OCI-LY1 (cell line): ENCODE measurements around the gene MED26.

ENCODE experiments used
- H2AFZ ChIP-seq: fragments of 200-600 bp; sonication (generic), shearing (Covaris generic); 2 replicates; pipeline ENCODE4 v1.6.0; 2014; ENCODE audit warnings: antibody characterized with exemption, mild to moderate bottlenecking, low read length
- H3F3A ChIP-seq: fragments of 200-600 bp; sonication (generic), shearing (Covaris generic); 2 replicates; pipeline ENCODE4 v1.6.0; 2014; ENCODE audit warnings: mild to moderate bottlenecking, antibody characterized with exemption, low read length, moderate library complexity; ENCODE audit not compliant: insufficient read depth
- H3K27ac ChIP-seq: fragments of 200-600 bp; sonication (generic); 2 replicates; pipeline ENCODE4 v1.5.1; 2014; ENCODE audit warnings: low read length, mixed run types, mild to moderate bottlenecking, low read depth; ENCODE audit not compliant: poor library complexity, severe bottlenecking
- H3K27me3 ChIP-seq: fragments of 200-600 bp; sonication (generic); 2 replicates; pipeline ENCODE4 v1.6.0; 2014; ENCODE audit warnings: antibody characterized with exemption, mild to moderate bottlenecking, low read length, moderate library complexity; ENCODE audit not compliant: insufficient read depth
- H3K36me3 ChIP-seq: fragments of 200-600 bp; sonication (generic); 2 replicates; pipeline ENCODE4 v1.6.1; 2014; ENCODE audit warnings: mild to moderate bottlenecking, antibody characterized with exemption, low read length, moderate library complexity, mixed read lengths; ENCODE audit not compliant: insufficient read depth
- H3K4me1 ChIP-seq: fragments of 200-600 bp; sonication (generic); 2 replicates; pipeline ENCODE4 v1.5.1; 2014; ENCODE audit warnings: mild to moderate bottlenecking, low read length, moderate library complexity; ENCODE audit not compliant: insufficient read depth, severe bottlenecking
- H3K4me2 ChIP-seq: fragments of 200-600 bp; sonication (generic), shearing (Covaris generic); 2 replicates; pipeline ENCODE4 v1.6.1; 2014; ENCODE audit warnings: low read length
- H3K4me3 ChIP-seq: fragments of 200-600 bp; sonication (generic); 2 replicates; pipeline ENCODE4 v1.5.1; 2014; ENCODE audit warnings: low read length, low read depth, mild to moderate bottlenecking, mixed read lengths; ENCODE audit not compliant: poor library complexity, severe bottlenecking
- H3K79me2 ChIP-seq: fragments of 200-600 bp; shearing (Covaris generic); 2 replicates; pipeline ENCODE4 v1.6.1; 2016; ENCODE audit warnings: mixed run types, low read length, mixed read lengths; ENCODE audit not compliant: insufficient read depth
- H3K9ac ChIP-seq: fragments of 200-600 bp; sonication (generic), shearing (Covaris generic); 2 replicates; pipeline ENCODE4 v1.6.1; 2014; ENCODE audit warnings: mild to moderate bottlenecking, low read length, mixed read lengths
- H3K9me2 ChIP-seq: fragments of 200-600 bp; sonication (generic), shearing (Covaris generic); 2 replicates; pipeline ENCODE4 v1.6.1; 2014; ENCODE audit warnings: low read depth, mild to moderate bottlenecking, low read length, mixed read lengths
- H3K9me3 ChIP-seq: fragments of 200-600 bp; shearing (Covaris generic); 2 replicates; pipeline ENCODE4 v1.6.1; 2014; ENCODE audit warnings: low read length, mixed read lengths
- H4K20me1 ChIP-seq: fragments of 200-600 bp; sonication (generic), shearing (Covaris generic); 2 replicates; pipeline ENCODE4 v1.6.0; 2016; ENCODE audit warnings: mild to moderate bottlenecking, low read length; ENCODE audit not compliant: insufficient read depth
- EZH2 ChIP-seq: fragments of 200-600 bp; sonication (generic), shearing (Covaris generic); IDR thresholded peaks from 2 replicates; pipeline ENCODE4 v1.8.0; 2017; ENCODE audit warnings: borderline replicate concordance, mixed run types, mild to moderate bottlenecking, antibody characterized with exemption, low read length, moderate library complexity, mixed read lengths
- TF ChIP-seq, protein P1 (sequence below): fragments of 200-600 bp; sonication (generic), shearing (Covaris generic); IDR thresholded peaks from 2 replicates; pipeline ENCODE4 v1.5.1; 2017; ENCODE audit warnings: mild to moderate bottlenecking, antibody characterized with exemption, low read length, moderate library complexity, mixed read lengths

Gene MED26

DNA sequence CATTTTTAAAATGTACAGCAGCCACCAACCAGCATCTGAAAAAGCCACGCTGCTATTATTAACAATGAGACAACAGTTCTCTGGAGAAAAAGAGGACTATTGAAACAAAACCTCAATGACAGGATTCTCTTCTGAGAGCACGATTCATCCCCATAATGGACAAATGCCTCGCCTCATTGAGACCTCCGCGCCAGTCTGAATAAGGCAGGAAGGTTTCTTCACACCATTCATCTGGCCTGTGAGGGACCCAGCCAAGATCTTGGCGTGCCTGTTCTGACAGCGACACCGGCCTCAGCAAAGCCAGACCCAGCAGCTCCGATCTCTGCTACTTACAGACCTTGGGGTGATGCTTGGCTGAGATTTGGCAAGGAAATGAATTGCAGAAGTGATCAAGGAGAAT lies 17.1 kb upstream of the MED26 start:
- Histone ChIP-seq H3K4me1 (no peaks in the 10 kb centered on the region), H4K20me1 (no peaks in the 10 kb centered on the region), H3K9ac (no peak overlapping the region), H3K4me3 (no peak overlapping the region), H3K79me2 (0 out of 2 replicates have a peak, but pooled peaks cover 4% of the 10 kb centered on the region), H3K27me3 (no peaks in the 10 kb centered on the region), H3K4me2 (no peak overlapping the region), H3K9me3 (no peaks in the 10 kb centered on the region), H3K27ac (no peak overlapping the region), H3K9me2 (no peaks in the 10 kb centered on the region), H2AFZ (no peak overlapping the region), H3F3A (no peaks in the 10 kb centered on the region), H3K36me3 (peaks cover 91% of the 10 kb centered on the region)
- TF ChIP-seq, protein P1, sequence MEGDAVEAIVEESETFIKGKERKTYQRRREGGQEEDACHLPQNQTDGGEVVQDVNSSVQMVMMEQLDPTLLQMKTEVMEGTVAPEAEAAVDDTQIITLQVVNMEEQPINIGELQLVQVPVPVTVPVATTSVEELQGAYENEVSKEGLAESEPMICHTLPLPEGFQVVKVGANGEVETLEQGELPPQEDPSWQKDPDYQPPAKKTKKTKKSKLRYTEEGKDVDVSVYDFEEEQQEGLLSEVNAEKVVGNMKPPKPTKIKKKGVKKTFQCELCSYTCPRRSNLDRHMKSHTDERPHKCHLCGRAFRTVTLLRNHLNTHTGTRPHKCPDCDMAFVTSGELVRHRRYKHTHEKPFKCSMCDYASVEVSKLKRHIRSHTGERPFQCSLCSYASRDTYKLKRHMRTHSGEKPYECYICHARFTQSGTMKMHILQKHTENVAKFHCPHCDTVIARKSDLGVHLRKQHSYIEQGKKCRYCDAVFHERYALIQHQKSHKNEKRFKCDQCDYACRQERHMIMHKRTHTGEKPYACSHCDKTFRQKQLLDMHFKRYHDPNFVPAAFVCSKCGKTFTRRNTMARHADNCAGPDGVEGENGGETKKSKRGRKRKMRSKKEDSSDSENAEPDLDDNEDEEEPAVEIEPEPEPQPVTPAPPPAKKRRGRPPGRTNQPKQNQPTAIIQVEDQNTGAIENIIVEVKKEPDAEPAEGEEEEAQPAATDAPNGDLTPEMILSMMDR = no peak
- no peak for TF ChIP-seq EZH2

DNA sequence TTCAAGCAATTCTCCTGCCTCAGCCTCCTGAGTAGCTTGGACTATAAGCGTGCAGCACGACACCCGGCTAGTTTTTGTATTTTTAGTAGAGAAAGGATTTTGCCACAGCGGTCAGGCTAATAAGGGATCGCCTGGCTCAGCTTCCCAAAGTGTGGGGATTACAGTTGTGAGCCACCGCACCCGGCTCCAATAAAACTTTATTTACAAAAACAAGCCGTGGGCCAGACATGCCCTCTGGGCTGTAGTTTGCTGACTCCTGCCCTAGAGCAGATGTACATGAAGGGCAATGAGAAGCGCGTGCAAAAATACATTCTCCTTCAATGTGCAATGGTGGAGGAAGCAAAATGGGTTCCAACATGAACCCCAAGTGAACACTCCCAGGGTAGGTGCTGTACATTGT lies 13.7 kb upstream of the MED26 start:
- Histone ChIP-seq H3K4me2 (no peak overlapping the region), H3K9me3 (no peaks in the 10 kb centered on the region), H3F3A (no peaks in the 10 kb centered on the region), H4K20me1 (no peaks in the 10 kb centered on the region), H3K4me1 (no peaks in the 10 kb centered on the region), H3K36me3 (peaks cover 93% of the 10 kb centered on the region), H3K9ac (no peak overlapping the region), H3K4me3 (no peak overlapping the region), H2AFZ (no peak overlapping the region), H3K79me2 (0 out of 2 replicates have a peak, but pooled peaks cover 4% of the 10 kb centered on the region), H3K9me2 (no peaks in the 10 kb centered on the region), H3K27me3 (no peaks in the 10 kb centered on the region), H3K27ac (no peak overlapping the region)
- TF ChIP-seq, protein P1 = no peak
- TF ChIP-seq EZH2 = no peak

DNA sequence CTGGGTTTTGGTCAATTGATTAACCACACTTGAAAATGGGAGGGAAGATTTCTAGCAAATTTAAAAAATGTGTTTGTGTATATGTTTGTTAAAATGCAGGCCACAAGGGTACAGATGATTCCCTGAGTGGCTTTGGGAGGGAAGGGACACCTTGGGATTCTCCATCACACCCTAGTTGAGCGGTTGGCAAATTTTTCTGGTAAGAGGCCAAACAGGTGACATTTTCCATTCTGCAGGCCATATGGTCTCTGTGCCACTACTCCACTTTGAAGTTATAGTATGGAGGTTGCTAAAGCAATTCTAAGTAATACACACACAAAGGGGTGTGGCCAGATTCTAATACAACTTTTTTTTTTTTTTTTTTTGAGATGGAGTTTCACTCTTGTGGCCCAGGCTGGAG lies 12.9 kb upstream of the MED26 start:
- Histone ChIP-seq H3K9ac (no peak overlapping the region), H3K27ac (no peak overlapping the region), H3K79me2 (0 out of 2 replicates have a peak, but pooled peaks cover 2% of the 10 kb centered on the region), H3K4me3 (no peak overlapping the region), H3K36me3 (peaks cover 90% of the 10 kb centered on the region), H3K4me1 (no peaks in the 10 kb centered on the region), H4K20me1 (no peaks in the 10 kb centered on the region), H3K9me2 (no peaks in the 10 kb centered on the region), H3K9me3 (no peaks in the 10 kb centered on the region), H3K4me2 (no peak overlapping the region), H3F3A (no peaks in the 10 kb centered on the region), H3K27me3 (no peaks in the 10 kb centered on the region), H2AFZ (no peak overlapping the region)
- TF ChIP-seq, protein P1 = no peak
- no peak for TF ChIP-seq EZH2
